K562 (cell line): ENCODE data around the gene TMEM184C. TPM values are rescaled to one million over a fixed set of nuclear protein-coding genes. Genes with fewer than 3 reads are reported as not detected.

Source experiments
- ATF3 ChIP-seq, 2 experiments: fragments of 450-650 bp in 1 of 2; sonication (generic) in 1 of 2; formaldehyde crosslinking in 1 of 2; IDR thresholded peaks in 1 of 2; conservative IDR thresholded peaks in 1 of 2; 2 replicates each; pipeline versions ENCODE4 v1.6.1 to v1.8.1; 2016 to 2023; ENCODE audit warnings: mild to moderate bottlenecking in 2 of 2, moderate library complexity in 2 of 2, inconsistent platforms in 1 of 2, missing genetic modification reagents in 1 of 2
- CEBPB ChIP-seq: fragments of 450-650 bp; IDR thresholded peaks from 2 replicates; pipeline ENCODE4 v1.6.1; 2016; ENCODE audit warnings: missing genetic modification characterization, missing compliant biosample characterization
- EP300 ChIP-seq: IDR thresholded peaks from 2 replicates; pipeline ENCODE4 v1.6.1; 2012; ENCODE audit warnings: low read length, improper control_type of control experiment
- FOXA1 ChIP-seq: fragments of 450-650 bp; IDR thresholded peaks from 2 replicates; pipeline ENCODE4 v1.6.1; 2016; ENCODE audit warnings: mild to moderate bottlenecking, borderline replicate concordance
- HCFC1 ChIP-seq: IDR thresholded peaks from 2 replicates; pipeline ENCODE4 v1.6.1; 2012; ENCODE audit warnings: low read depth, low read length, improper control_type of control experiment
- NR1H2 ChIP-seq: sonication (generic); formaldehyde crosslinking; IDR thresholded peaks from 2 replicates; pipeline ENCODE4 v1.4.0; 2020; ENCODE audit warnings: mild to moderate bottlenecking, missing genetic modification reagents
- SOX6 ChIP-seq: fragments of 450-650 bp; IDR thresholded peaks from 2 replicates; pipeline ENCODE4 v1.6.1; 2014; ENCODE audit warnings: mild to moderate bottlenecking
- SREBF1 ChIP-seq: fragments of 150-350 bp; IDR thresholded peaks from 2 replicates; pipeline ENCODE4 v1.6.1; 2014; ENCODE audit warnings: antibody characterized with exemption, low read depth, low read length, borderline replicate concordance
- ZBTB5 ChIP-seq: fragments of 450-650 bp; IDR thresholded peaks from 2 replicates; pipeline ENCODE4 v1.6.1; 2017; ENCODE audit warnings: antibody characterized with exemption
- ZFX ChIP-seq: sonication (generic); formaldehyde crosslinking; IDR thresholded peaks from 2 replicates; pipeline ENCODE4 v1.8.0; 2022; ENCODE audit warnings: mild to moderate bottlenecking, missing genetic modification reagents, moderate library complexity
- ZNF165 ChIP-seq: fragments of 250-450 bp; sonication (Bioruptor Pico); IDR thresholded peaks from 2 replicates; pipeline ENCODE4 v1.4.0; 2020; ENCODE audit warnings: borderline replicate concordance
- ZNF184 ChIP-seq: sonication (generic); formaldehyde crosslinking; IDR thresholded peaks from 2 replicates; pipeline ENCODE4 v1.5.0; 2020; ENCODE audit warnings: missing genetic modification reagents
- ZNF280B ChIP-seq: fragments of 250-450 bp; sonication (Bioruptor Pico); IDR thresholded peaks from 2 replicates; pipeline ENCODE4 v1.5.1; 2021; ENCODE audit warnings: mild to moderate bottlenecking
- polyA plus RNA-seq, 8 experiments: library from polyadenylated mRNA; depleted of rRNA in 4 of 8; stranded (reverse) in 5 of 8; unstranded in 3 of 8; fragments of >200 nt; fragmentation: Nextera tagmentation in 2 of 8; fragmentation: Illumina TruSeq in 1 of 8; extraction: Ambion mirVana in 2 of 8; extraction: Trizol in 1 of 8; gene quantifications; 2 replicates each; pipeline versions ENCODE4 v1.2.1 to v1.2.3, GENCODE V29; 2011 to 2014; ENCODE audit warnings: inconsistent platforms in 1 of 8, missing spikeins in 1 of 8
- total RNA-seq, 7 experiments: library from RNA; depleted of rRNA in 6 of 7; stranded (reverse); fragments of >200 nt in 6 of 7; fragmentation: Illumina TruSeq in 2 of 7; extraction: Trizol in 2 of 7; gene quantifications; 2 replicates each; pipeline versions ENCODE4 v1.2.1 to v1.2.3, GENCODE V29; 2011 to 2021; ENCODE audit warnings: low replicate concordance in 1 of 7
- TF ChIP-seq, protein P1 (sequence below): IDR thresholded peaks from 3 replicates; pipeline ENCODE4 v1.6.1; 2011; ENCODE audit warnings: borderline replicate concordance, mild to moderate bottlenecking, moderate library complexity; ENCODE audit not compliant: insufficient read length; ENCODE audit errors: extremely low read depth
- TF ChIP-seq, protein P2 (sequence below): sonication (generic); formaldehyde crosslinking; IDR thresholded peaks from 2 replicates; pipeline ENCODE4 v1.8.0; 2023; ENCODE audit warnings: missing genetic modification reagents, mild to moderate bottlenecking, borderline replicate concordance

The TMEM184C gene
- total and polyA plus RNA-seq, 9 of the 15 experiments (the other 6 are each of a cell fraction or from before 2014, with no cell fraction given): 3.9 to 24.2 (median 18.2) TPM

DNA sequence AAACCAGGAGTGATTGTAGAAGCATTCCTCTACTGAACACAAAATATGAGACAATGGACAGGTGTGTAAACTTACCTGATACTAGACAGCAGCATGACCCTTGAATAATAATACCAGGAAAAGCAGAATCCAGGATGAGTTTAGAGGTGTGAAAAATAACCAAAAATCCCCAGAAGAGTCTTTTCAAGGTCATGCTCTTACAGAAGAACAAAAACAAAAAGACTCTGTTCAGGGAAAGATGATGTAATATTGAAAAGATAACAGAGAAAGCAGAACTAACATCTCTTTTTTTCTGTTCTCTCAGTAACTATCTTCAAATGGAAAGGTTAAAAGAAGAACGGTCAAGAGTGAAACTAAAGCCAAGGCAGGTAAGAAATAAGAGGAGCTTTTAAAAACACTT is 100.7 kb downstream of the TMEM184C start (continued):
- TF ChIP-seq, protein P1, sequence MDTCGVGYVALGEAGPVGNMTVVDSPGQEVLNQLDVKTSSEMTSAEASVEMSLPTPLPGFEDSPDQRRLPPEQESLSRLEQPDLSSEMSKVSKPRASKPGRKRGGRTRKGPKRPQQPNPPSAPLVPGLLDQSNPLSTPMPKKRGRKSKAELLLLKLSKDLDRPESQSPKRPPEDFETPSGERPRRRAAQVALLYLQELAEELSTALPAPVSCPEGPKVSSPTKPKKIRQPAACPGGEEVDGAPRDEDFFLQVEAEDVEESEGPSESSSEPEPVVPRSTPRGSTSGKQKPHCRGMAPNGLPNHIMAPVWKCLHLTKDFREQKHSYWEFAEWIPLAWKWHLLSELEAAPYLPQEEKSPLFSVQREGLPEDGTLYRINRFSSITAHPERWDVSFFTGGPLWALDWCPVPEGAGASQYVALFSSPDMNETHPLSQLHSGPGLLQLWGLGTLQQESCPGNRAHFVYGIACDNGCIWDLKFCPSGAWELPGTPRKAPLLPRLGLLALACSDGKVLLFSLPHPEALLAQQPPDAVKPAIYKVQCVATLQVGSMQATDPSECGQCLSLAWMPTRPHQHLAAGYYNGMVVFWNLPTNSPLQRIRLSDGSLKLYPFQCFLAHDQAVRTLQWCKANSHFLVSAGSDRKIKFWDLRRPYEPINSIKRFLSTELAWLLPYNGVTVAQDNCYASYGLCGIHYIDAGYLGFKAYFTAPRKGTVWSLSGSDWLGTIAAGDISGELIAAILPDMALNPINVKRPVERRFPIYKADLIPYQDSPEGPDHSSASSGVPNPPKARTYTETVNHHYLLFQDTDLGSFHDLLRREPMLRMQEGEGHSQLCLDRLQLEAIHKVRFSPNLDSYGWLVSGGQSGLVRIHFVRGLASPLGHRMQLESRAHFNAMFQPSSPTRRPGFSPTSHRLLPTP: no peak
- TF ChIP-seq ZNF280B (CRISPR knock-in tag): no peak
- no peak for TF ChIP-seq NR1H2
- TF ChIP-seq, protein P2, sequence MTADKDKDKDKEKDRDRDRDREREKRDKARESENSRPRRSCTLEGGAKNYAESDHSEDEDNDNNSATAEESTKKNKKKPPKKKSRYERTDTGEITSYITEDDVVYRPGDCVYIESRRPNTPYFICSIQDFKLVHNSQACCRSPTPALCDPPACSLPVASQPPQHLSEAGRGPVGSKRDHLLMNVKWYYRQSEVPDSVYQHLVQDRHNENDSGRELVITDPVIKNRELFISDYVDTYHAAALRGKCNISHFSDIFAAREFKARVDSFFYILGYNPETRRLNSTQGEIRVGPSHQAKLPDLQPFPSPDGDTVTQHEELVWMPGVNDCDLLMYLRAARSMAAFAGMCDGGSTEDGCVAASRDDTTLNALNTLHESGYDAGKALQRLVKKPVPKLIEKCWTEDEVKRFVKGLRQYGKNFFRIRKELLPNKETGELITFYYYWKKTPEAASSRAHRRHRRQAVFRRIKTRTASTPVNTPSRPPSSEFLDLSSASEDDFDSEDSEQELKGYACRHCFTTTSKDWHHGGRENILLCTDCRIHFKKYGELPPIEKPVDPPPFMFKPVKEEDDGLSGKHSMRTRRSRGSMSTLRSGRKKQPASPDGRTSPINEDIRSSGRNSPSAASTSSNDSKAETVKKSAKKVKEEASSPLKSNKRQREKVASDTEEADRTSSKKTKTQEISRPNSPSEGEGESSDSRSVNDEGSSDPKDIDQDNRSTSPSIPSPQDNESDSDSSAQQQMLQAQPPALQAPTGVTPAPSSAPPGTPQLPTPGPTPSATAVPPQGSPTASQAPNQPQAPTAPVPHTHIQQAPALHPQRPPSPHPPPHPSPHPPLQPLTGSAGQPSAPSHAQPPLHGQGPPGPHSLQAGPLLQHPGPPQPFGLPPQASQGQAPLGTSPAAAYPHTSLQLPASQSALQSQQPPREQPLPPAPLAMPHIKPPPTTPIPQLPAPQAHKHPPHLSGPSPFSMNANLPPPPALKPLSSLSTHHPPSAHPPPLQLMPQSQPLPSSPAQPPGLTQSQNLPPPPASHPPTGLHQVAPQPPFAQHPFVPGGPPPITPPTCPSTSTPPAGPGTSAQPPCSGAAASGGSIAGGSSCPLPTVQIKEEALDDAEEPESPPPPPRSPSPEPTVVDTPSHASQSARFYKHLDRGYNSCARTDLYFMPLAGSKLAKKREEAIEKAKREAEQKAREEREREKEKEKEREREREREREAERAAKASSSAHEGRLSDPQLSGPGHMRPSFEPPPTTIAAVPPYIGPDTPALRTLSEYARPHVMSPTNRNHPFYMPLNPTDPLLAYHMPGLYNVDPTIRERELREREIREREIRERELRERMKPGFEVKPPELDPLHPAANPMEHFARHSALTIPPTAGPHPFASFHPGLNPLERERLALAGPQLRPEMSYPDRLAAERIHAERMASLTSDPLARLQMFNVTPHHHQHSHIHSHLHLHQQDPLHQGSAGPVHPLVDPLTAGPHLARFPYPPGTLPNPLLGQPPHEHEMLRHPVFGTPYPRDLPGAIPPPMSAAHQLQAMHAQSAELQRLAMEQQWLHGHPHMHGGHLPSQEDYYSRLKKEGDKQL (CRISPR knock-in tag): no peak
- TF ChIP-seq EP300: no peak
- TF ChIP-seq HCFC1: no peak
- peak; percentile 53 for TF ChIP-seq CEBPB (tag)
- no peak for TF ChIP-seq FOXA1
- peak; percentile 82 for TF ChIP-seq ATF3 (IDR thresholded peaks at IDR 0.05)
- TF ChIP-seq ATF3 (CRISPR knock-in tag; conservative IDR thresholded peaks at IDR 0.05): no peak
- no peak for TF ChIP-seq ZNF165
- TF ChIP-seq ZBTB5: no peak
- peak; percentile 63; the same call in 1 of the 2 replicates for TF ChIP-seq SOX6
- TF ChIP-seq ZNF184 (CRISPR knock-in tag): no peak
- TF ChIP-seq SREBF1: no peak
- no peak for TF ChIP-seq ZFX (CRISPR knock-in tag)
